ENCODE results near the gene KRTAP4-12.
"Not testable (repeated sequence)": the region's sequence is repeated elsewhere in the genome, so short reads cannot be mapped to it uniquely, and the experiment has no call there.

Gene KRTAP4-12

DNA sequence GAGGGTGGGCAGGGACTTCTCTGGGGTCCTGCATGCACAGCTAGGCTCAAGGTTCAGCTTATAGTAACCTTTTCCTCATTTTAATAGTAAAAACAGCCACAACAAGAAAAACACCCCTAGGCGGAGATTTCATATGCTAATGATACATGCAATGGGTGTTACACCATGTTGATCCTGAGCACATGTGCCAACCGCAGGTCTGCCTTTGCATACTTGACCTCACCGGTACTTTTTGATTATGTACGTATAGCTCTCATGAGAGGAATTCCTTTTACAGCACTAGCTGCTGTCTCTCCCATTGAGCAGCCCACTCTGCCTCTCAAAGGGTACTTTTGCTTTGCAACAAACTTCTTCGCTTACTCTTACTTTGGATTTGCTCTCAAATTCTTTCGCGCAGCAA lies 27.9 kb downstream of the KRTAP4-12 start:
- H3K4me3 ChIP-seq (ENCODE audit: low read length) = no peak overlapping the region
- no peak for DNase-seq (ENCODE audit: low read depth)
- TF ChIP-seq, protein P1, sequence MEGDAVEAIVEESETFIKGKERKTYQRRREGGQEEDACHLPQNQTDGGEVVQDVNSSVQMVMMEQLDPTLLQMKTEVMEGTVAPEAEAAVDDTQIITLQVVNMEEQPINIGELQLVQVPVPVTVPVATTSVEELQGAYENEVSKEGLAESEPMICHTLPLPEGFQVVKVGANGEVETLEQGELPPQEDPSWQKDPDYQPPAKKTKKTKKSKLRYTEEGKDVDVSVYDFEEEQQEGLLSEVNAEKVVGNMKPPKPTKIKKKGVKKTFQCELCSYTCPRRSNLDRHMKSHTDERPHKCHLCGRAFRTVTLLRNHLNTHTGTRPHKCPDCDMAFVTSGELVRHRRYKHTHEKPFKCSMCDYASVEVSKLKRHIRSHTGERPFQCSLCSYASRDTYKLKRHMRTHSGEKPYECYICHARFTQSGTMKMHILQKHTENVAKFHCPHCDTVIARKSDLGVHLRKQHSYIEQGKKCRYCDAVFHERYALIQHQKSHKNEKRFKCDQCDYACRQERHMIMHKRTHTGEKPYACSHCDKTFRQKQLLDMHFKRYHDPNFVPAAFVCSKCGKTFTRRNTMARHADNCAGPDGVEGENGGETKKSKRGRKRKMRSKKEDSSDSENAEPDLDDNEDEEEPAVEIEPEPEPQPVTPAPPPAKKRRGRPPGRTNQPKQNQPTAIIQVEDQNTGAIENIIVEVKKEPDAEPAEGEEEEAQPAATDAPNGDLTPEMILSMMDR (conservative IDR thresholded peaks at IDR 0.05; ENCODE audit: low read depth, low read length) = no peak

DNA sequence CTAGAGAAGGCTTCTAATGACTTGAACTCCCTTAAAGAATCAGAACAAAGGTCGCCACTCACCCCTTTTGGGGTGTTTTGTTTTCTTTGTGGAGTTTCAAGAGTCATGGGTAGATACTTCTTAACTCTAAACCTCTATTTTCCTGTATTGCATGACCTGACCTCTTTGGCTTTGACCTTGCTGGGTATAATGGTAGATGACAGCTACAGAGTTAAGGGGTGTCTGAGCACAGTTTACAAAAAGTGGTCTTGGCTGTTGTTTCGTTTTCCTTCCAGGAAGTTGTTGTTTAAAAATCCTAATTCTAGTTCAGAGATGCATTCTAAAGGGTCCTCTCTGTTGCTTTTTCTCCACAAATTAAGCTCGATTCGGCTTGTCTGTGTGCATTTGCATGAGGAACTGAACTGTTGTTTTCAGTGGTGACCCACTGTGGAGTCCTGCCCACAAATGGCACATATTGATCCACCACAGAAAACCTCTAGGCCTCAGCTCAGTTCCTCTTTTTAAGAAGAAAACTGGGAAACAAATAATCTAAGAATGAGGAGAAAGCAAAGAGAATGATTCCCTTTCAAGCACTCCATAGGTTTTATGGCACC lies 35.1 kb downstream of the KRTAP4-12 start:
- not testable (repeated sequence) for DNase-seq (ENCODE audit: low read depth); H3K4me3 ChIP-seq (ENCODE audit: low read length)

DNA sequence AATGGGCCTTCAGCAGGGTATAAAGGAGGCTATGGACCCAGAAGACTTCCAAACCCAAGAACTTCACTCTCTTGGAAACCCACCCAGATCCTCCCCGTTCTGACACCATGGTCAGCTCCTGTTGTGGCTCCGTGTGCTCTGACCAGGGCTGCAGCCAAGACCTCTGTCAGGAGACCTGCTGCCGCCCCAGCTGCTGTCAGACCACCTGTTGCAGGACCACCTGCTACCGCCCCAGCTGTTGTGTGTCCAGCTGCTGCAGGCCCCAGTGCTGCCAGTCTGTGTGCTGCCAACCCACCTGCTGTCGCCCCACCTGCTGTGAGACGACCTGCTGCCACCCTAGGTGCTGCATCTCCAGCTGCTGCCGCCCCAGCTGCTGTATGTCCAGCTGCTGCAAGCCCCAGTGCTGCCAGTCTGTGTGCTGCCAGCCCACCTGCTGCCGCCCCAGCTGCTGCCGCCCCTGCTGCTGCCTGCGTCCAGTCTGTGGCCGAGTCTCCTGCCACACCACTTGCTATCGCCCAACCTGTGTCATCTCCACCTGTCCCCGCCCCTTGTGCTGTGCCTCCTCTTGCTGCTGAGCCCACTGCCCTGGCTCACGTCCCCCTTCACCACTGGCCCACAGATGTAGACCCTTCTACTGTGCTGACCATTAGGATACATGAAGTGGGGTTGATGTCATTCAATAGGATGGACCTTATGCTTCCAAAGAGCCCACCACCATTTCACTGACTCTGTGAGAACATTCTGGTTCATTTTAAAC lies 39.7 kb downstream of the KRTAP4-12 start, which contains the start of gene KRTAP4-7:
TSS of gene KRTAP4-7 (plus strand) at position 51 of the 757 bp plus-strand sequence. CDS start at position 108, 57 bp downstream.
- DNase-seq (ENCODE audit: low read depth); H3K4me3 ChIP-seq (ENCODE audit: low read length): not testable (repeated sequence)

DNA sequence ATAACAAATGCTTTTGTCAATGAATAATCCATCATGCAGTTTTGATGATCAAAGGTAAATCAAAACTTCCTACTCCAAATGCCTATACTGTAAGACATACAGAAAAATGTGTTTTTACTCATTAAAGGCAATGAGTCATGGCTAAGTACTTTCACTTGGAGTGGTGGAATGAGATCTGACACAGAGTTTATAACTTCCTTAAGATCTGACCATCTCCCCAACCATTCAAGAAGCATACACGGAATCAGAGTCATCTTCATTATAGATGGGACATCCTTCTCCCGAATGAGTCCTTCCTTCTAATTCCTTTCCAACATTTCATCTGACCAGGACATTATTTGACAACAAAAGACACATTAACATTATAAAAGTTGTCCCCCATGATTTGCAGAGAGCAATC lies 40.6 kb downstream of the KRTAP4-12 start:
- DNase-seq (ENCODE audit: low read depth); H3K4me3 ChIP-seq (ENCODE audit: low read length): not testable (repeated sequence)

DNA sequence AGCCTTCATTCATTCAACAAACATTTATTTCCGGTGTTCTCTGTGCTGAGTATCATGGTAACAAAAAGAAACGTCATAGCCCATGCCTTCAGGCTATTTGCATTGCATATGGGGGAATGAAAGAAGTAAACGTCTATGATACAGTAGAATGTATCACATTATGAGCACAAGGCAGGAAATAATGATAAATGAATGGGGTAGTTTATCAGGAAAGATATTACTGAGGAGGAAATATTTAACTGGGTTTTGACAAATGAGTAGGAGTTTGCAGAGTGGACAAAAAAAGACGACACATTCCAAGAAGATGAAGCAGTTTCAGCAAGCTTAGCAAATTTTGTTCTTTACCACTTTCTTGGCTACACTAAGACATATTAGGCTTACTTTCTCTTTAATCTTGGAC lies 41.4 kb downstream of the KRTAP4-12 start:
- no peak overlapping the region for H3K4me3 ChIP-seq (ENCODE audit: low read length)
- TF ChIP-seq, protein P1 (conservative IDR thresholded peaks at IDR 0.05; ENCODE audit: low read depth, low read length) = no peak
- no peak for DNase-seq (ENCODE audit: low read depth)

DNA sequence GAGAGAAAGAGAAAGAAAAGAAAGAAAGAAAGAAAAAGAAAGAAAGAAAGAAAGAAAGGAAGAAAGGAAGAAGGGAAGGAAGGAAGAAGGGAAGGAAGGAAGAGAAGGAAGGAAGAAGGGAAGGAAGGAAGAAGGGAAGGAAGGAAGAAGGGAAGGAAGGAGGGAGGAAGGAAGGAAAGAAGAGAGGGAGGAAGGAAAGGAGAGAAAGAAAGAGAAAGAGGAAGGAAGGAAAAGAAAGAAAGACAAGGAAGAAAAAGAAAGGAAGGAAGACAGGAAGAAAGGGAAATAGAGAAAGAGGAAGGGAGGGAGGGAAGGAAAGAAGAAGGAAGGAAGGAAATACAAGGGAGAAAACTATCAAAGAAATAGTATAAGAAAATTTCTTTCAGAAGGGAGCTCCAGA lies 47.2 kb downstream of the KRTAP4-12 start:
- TF ChIP-seq, protein P1 (conservative IDR thresholded peaks at IDR 0.05; ENCODE audit: low read depth, low read length) = no peak
- no peak for DNase-seq (ENCODE audit: low read depth)
- no peak overlapping the region for H3K4me3 ChIP-seq (ENCODE audit: low read length)

DNA sequence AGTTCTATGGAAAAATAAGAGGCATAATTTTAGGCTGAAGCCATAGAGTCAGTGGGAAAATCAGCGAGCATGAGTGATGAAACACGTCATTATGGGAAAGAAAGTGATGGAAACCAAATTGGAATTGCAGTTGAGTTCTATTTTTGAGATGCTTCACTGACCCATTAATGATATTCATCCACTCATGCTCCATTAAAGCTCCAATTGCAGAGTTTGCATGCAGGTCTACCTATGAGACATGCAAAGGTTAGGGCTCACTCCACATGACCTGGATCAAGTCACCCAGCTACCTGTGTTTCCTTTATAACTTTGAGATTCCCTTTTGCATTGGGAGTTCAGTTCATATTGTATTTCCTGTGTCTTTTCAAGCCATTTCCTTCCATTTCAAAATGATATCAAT lies 50.3 kb downstream of the KRTAP4-12 start:
- TF ChIP-seq, protein P1 (conservative IDR thresholded peaks at IDR 0.05; ENCODE audit: low read depth, low read length) = no peak
- DNase-seq (ENCODE audit: low read depth) = no peak
- H3K4me3 ChIP-seq (ENCODE audit: low read length) = no peak overlapping the region

All from retinal pigment epithelial cell (primary cell).